Lower lobe of right lung (tissue), 2 donors: ENCODE data around the gene AGAP3. TPM values are rescaled to one million over a fixed set of nuclear protein-coding genes. Genes with fewer than 3 reads are reported as not detected.

ENCODE experiments used
- ATAC-seq, 2 donors: fragments of 200-7000 bp; cut with Tn5 transposase; one replicate each; pipeline ENCODE4 v1.9.1; 2020 to 2022; ENCODE audit warnings: mild to moderate bottlenecking in 2 of 2, moderate library complexity in 2 of 2
- DNase-seq: peaks from one replicate; pipeline ENCODE4 v3.0.0-alpha.2; 2020
- H3K27ac ChIP-seq: fragments of 200-600 bp; one replicate; pipeline ENCODE4 v1.8.0; 2022
- H3K27me3 ChIP-seq: fragments of 200-600 bp; one replicate; pipeline ENCODE4 v1.8.0; 2022; ENCODE audit warnings: low read depth
- H3K36me3 ChIP-seq: fragments of 200-600 bp; one replicate; pipeline ENCODE4 v1.8.0; 2022; ENCODE audit warnings: mild to moderate bottlenecking
- H3K4me1 ChIP-seq: fragments of 200-600 bp; one replicate; pipeline ENCODE4 v1.8.0; 2022
- H3K4me3 ChIP-seq: fragments of 200-600 bp; one replicate; pipeline ENCODE4 v1.8.0; 2022; ENCODE audit warnings: mild to moderate bottlenecking
- H3K9me3 ChIP-seq: fragments of 200-600 bp; one replicate; pipeline ENCODE4 v1.8.0; 2022
- intact Hi-C: fragments of 100-400 bp; cut with DNase I; formaldehyde crosslinking; loops from one replicate; pipeline ENCODE4 v1.11.0; 2022
- total RNA-seq: library from RNA; stranded (reverse); fragmentation: NEBNext Ultra II Directional; extraction: Animal tissue kit (Norgen Biotek cat#: 25700); gene quantifications from one replicate; pipeline ENCODE4 v1.2.1, GENCODE V29; 2021
- TF ChIP-seq, protein P1 (sequence below): fragments of 200-600 bp; IDR thresholded peaks from one replicate; pipeline ENCODE4 v1.8.0; 2022; ENCODE audit warnings: antibody characterized with exemption, mild to moderate bottlenecking
- donor health status: DM: no; HTN: yes; CAD: no; lungs with severe emphysema.

AGAP3 gene
- total RNA-seq, 1 donor from 2014 or later = 157 TPM

DNA sequence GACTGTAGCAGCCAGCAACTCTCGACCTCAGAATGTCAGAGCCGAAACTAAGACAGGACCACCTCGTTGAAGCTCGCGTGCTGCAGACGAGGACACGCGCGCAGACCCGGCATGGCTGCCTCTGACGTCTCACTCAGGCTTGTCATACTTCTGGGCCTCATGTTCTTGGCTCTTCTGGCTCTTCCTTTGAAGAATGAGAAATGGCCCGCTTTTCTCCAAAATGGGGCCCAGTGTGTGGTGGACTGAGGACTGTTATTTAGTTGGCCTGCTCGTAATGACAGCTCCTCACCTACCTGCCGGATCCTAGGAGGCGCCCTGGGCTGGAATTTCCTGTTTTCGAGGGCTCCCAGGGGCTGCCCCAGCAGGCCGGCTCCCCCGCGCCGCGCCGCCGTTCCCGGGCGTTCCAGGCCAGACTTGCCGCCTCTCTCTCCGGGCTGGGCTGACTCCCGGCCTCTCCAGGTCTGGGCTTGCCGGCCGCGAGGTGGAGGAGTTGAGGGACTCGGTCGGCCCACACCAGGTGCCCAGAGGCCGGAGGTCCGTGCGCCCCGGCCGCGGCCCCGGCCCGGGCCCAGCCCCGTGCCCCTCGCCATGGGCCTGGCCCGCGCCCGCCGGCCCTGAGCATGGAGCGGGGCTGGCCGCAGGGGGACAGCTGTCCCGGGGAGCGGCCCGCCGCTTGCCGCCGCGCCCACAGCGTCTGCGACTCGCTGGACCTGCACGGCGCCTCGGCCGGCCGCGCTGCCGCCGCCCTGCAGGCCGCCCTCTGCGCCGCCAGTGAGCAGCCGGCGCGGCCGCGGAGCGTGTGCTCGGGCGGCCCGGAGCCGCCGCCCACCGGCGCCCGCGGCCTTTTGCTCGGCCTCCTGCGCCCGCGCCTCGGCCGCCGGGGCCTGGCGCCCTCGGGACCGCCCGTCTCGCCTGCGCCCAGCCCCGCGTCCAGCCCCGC, 28.1 kb downstream of the AGAP3 start:
- Histone ChIP-seq H3K36me3 (peaks cover 26% of the 10 kb centered on the region), H3K4me1 (peaks cover 47% of the 10 kb centered on the region), H3K4me3 (peak overlapping the region; percentile 42), H3K9me3 (no peaks in the 10 kb centered on the region), H3K27ac (peak overlapping the region; percentile 71), H3K27me3 (no peaks in the 10 kb centered on the region)
- ATAC-seq (peak; percentile 45 to 61), DNase-seq (peak; percentile 74)
- intact Hi-C loops = no loop called here
- TF ChIP-seq, protein P1, sequence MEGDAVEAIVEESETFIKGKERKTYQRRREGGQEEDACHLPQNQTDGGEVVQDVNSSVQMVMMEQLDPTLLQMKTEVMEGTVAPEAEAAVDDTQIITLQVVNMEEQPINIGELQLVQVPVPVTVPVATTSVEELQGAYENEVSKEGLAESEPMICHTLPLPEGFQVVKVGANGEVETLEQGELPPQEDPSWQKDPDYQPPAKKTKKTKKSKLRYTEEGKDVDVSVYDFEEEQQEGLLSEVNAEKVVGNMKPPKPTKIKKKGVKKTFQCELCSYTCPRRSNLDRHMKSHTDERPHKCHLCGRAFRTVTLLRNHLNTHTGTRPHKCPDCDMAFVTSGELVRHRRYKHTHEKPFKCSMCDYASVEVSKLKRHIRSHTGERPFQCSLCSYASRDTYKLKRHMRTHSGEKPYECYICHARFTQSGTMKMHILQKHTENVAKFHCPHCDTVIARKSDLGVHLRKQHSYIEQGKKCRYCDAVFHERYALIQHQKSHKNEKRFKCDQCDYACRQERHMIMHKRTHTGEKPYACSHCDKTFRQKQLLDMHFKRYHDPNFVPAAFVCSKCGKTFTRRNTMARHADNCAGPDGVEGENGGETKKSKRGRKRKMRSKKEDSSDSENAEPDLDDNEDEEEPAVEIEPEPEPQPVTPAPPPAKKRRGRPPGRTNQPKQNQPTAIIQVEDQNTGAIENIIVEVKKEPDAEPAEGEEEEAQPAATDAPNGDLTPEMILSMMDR = no peak

DNA sequence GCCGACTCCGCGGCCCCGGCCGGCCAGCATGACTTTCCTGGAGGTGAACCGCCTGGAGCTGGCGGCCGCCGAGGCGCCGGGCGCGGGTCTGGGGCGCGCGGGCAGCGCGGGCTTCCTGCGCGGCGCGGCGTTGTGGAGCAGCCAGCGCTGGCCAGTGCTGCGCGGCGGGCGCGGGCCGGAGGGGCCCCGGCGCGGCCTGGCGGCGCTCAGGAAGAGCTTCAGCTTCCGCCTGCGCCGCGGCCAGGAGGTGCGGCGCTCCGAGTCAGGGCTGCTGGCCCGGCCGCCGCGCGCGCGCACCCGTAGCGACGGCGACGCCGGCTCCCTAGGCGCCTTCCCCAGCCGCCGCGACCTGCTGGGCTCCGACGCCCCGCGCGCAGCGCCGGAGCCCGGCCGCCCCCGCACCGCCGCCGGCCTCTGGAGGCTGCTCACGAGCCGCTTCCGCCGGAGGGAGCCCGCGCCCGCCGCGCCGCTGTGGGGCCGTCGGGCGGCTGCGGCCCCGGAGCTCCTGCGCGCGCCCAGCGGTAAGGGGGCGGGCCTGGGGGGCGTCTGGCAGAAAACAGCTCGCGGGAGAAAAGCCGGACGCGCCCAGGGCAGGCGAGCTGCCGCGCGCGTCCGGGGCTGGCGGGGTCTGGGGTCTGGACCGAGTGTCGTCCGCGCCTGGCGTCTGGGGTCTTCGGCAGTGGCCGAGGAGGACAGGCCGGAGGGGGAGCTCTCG, 29.0 kb downstream of the AGAP3 start:
- no peak for ATAC-seq
- peak; percentile 50 for DNase-seq
- Histone ChIP-seq H3K27me3 (no peaks in the 10 kb centered on the region), H3K4me3 (peak overlapping the region; percentile 49), H3K36me3 (peaks cover 35% of the 10 kb centered on the region), H3K27ac (peak overlapping the region; percentile 77), H3K4me1 (peaks cover 38% of the 10 kb centered on the region), H3K9me3 (no peaks in the 10 kb centered on the region)
- intact Hi-C loops = no loop called here
- TF ChIP-seq, protein P1 = no peak

DNA sequence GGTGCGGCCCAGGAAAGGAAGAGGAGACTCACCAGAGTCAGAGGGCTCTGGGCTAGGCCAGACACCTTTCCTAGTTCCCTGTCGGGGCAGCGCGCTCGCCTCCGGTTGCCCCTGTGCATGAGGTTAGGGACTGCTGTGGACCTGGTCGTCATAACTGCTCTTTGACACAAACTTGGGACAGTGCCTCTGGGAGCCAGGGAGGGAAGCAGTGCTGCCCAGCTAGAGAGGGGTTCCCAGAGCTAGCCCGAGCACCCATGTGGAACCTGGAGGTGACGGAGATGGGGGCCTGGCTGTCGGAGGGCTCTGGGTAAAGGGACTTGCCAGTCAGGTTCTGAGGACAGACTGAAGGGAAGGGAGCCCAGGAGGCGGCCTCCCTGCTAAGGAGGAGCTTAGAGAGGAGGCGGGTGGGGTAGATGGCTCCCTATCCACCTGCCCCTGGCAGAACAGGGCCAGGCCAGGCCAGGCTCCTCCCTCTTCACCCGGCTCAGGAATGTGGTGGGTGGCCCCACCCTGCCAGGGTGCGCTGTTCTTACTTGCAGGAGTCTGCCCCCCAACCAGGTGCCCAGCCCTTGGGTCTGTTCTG, 29.7 kb downstream of the AGAP3 start:
- peak overlapping the region; percentile 77 for H3K27ac ChIP-seq
- DNase-seq = peak; percentile 94
- peaks cover 41% of the 10 kb centered on the region for H3K36me3 ChIP-seq
- no peaks in the 10 kb centered on the region for H3K27me3 ChIP-seq
- no peaks in the 10 kb centered on the region for H3K9me3 ChIP-seq
- TF ChIP-seq, protein P1 = no peak
- peaks cover 32% of the 10 kb centered on the region for H3K4me1 ChIP-seq
- intact Hi-C loops = no loop called here
- ATAC-seq = peak; percentile 87 to 90
- H3K4me3 ChIP-seq = peak overlapping the region; percentile 49

DNA sequence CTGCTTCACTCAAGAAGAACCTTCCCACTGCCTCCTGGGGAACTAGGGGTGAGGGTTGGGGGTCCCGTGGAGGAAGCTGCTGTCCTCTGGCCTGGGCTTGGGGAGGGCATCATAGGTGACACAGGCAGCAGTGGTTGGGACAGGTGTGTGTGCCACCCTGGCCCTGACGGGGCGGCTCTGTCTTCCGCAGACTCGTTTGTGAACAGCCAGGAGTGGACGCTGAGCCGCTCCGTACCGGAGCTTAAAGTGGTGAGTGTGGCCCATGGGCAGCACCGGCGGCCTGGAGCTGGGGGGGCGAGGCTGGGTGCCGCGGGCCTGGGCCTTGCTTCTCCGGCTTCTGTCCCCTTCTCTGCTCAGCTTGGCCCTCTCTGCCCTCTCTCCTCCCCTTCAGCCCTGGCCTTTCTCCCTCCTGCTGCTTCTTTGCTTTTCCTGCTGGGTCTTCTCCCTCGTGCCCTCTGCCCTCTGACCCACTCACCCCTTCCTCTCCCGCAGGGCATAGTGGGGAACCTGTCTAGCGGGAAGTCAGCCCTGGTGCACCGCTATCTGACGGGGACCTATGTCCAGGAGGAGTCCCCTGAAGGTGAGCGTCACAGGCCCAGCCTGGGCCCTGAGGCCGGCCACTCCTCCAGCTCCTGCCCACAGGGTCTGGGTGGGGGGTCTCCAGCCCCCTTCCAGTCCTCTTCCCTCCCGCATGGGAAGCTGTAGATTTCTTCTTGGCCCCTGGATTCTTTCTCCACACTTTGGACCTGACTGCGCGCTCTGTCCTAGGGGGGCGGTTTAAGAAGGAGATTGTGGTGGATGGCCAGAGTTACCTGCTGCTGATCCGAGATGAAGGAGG, 30.5 kb downstream of the AGAP3 start:
- Histone ChIP-seq H3K36me3 (peaks cover 50% of the 10 kb centered on the region), H3K4me3 (peak overlapping the region; percentile 49), H3K27ac (peak overlapping the region; percentile 72), H3K27me3 (no peaks in the 10 kb centered on the region), H3K9me3 (no peaks in the 10 kb centered on the region), H3K4me1 (peaks cover 23% of the 10 kb centered on the region)
- DNase-seq (peak; percentile 42), ATAC-seq (peak; percentile 4 to 13)
- TF ChIP-seq, protein P1 = no peak
- intact Hi-C loops = no loop called here

DNA sequence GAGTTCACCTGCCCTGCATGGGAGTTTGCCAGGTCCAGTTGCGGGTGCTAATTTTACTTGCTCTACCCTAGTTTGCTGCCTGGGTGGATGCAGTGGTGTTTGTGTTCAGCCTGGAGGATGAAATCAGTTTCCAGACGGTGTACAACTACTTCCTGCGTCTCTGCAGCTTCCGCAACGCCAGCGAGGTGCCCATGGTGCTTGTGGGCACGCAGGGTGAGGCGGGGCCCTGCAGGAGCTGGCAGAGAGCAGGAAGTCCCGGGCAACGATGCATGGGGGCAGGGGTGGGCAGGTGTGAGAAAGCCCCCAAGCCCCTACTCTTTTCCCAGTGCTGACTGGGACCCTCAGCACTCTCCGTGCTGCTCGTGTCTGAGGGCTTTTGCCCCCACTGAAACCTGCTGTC, 31.3 kb downstream of the AGAP3 start:
- Histone ChIP-seq H3K27ac (no peak overlapping the region), H3K36me3 (peaks cover 57% of the 10 kb centered on the region), H3K4me1 (peaks cover 23% of the 10 kb centered on the region), H3K4me3 (no peak overlapping the region), H3K9me3 (no peaks in the 10 kb centered on the region), H3K27me3 (no peaks in the 10 kb centered on the region)
- intact Hi-C loops = no loop called here
- ATAC-seq (no peak), DNase-seq (peak; percentile 52)
- TF ChIP-seq, protein P1 = no peak
